Body of pancreas (tissue), 4 donors: ENCODE measurements around the gene SNPH.
"Not testable (repeated sequence)": the region's sequence is repeated elsewhere in the genome, so short reads cannot be mapped to it uniquely, and the experiment has no call there.

ENCODE experiments used
- CTCF ChIP-seq, 7 experiments: fragments of 450-650 bp in 4 of 7; fragments of 200-600 bp in 3 of 7; sonication (generic) in 3 of 7; IDR thresholded peaks; one replicate each; pipeline ENCODE4 v1.5.1; 2016 to 2019; ENCODE audit warnings: antibody characterized with exemption in 7 of 7
- POLR2A ChIP-seq, 3 donors: fragments of 450-650 bp; IDR thresholded peaks; one replicate each; pipeline ENCODE4 v1.6.1; 2016; ENCODE audit warnings: antibody characterized with exemption in 3 of 3, mild to moderate bottlenecking in 2 of 3

- not testable (repeated sequence) for TF ChIP-seq CTCF, POLR2A (IDR thresholded peaks at IDR 0.05)
Observed at GRCh38 chr20:1250282-1250681, 15.8 kb upstream of the SNPH start.
